Subcutaneous adipose tissue (tissue), 4 donors: ENCODE measurements around the gene NBR1. TPM values are rescaled to one million over a fixed set of nuclear protein-coding genes. Genes with fewer than 3 reads are reported as not detected.

Experiments used
- total RNA-seq, 4 donors: library from RNA; depleted of rRNA; stranded (reverse); fragments of >200 nt; gene quantifications; one replicate each; pipeline ENCODE4 v1.1.0, GENCODE V29; 2016
- TF ChIP-seq, protein P1 (sequence below): fragments of 450-650 bp; IDR thresholded peaks from one replicate; pipeline ENCODE4 v1.5.1; 2016; ENCODE audit warnings: low read depth, mild to moderate bottlenecking, control low read depth, antibody characterized with exemption, moderate library complexity

NBR1 gene
- total RNA-seq, 4 donors from 2014 or later: 66.4 to 92.0 (median 86.2) TPM

DNA sequence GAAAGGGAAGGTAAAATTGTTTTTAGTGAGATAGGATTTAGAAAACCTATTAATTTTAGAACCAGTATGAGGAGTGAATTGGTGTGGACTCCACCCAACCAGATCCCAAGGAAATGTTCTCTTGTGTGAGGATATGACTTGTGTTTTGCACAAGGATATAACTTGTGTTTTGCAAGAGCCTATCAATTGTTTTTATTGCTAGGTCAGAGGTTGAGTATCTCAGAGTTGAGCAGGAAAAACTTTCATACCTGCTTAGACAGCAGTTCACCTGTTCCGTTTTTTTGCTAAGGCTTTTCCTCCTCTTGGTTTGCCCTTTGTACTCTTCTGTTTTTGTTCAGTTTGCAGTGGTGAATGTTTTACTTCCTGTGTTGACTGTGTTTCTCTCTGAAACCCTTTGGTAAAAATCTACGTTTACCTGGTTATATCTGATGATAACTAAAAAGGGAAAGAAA lies 5.1 kb downstream of the NBR1 start:
- TF ChIP-seq, protein P1, sequence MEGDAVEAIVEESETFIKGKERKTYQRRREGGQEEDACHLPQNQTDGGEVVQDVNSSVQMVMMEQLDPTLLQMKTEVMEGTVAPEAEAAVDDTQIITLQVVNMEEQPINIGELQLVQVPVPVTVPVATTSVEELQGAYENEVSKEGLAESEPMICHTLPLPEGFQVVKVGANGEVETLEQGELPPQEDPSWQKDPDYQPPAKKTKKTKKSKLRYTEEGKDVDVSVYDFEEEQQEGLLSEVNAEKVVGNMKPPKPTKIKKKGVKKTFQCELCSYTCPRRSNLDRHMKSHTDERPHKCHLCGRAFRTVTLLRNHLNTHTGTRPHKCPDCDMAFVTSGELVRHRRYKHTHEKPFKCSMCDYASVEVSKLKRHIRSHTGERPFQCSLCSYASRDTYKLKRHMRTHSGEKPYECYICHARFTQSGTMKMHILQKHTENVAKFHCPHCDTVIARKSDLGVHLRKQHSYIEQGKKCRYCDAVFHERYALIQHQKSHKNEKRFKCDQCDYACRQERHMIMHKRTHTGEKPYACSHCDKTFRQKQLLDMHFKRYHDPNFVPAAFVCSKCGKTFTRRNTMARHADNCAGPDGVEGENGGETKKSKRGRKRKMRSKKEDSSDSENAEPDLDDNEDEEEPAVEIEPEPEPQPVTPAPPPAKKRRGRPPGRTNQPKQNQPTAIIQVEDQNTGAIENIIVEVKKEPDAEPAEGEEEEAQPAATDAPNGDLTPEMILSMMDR: no peak

DNA sequence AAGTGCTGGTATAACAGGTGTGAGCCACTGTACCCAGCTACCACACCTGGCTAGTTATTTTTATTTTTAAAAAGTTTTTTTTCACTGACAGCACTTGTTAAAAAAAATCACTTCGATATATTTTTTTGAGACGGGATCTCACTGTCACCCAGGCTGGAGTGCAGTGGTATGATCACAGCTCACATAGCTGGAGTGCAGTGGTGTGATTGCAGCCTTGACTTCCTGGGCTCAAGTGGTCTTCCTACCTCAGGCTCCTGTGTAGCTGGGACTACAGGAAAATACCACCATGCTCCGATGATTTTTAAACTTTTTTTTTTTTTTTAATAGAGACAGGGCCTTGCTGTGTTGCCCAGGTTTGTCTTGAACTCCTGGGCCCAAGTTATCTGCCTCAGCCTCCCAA lies 12.9 kb downstream of the NBR1 start:
- TF ChIP-seq, protein P1: no peak

DNA sequence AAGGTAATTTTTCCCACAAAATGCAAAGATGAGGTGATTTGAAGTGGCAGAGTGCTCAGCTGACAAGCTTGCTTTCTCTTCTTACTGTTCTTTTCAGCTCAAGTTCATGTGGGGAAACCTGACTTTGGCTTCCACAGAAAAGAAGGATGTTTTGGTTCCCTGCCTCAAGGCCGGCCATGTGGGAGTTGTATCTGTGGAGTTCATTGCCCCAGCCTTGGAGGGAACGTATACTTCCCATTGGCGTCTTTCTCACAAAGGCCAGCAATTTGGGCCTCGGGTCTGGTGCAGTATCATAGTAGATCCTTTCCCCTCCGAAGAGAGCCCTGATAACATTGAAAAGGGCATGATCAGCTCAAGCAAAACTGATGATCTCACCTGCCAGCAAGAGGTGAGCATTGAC lies 22.2 kb downstream of the NBR1 start:
- TF ChIP-seq, protein P1: no peak

DNA sequence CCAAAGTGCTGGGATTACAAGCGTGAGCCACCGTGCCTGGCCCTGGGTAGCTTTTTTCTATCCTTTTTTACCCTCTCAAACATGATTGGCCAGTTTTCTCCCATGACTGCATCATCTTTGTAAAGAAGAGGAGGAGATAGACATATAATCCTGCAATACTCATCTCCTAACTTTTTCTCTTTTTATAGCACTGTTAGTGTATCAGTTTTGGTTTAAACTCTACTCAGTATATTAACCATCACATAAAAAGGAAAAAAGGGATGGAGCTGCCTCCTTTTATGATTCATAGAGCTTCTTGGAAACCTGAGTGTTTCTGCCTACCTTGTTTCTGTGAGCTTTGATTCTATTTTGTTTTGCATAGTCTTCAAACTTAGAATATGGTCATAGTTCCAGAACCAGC lies 28.6 kb downstream of the NBR1 start:
- TF ChIP-seq, protein P1: no peak

DNA sequence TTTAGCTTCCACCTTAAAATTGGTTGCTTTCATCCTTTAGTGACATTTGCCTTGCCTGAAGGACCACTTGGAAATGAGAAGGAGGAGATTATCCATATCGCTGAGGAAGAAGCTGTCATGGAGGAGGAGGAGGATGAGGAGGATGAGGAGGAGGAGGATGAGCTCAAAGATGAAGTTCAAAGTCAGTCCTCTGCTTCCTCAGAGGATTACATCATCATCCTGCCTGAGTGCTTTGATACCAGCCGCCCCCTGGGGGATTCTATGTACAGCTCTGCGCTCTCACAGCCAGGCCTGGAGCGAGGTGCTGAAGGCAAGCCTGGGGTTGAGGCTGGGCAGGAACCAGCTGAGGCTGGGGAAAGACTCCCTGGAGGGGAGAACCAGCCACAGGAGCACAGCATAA lies 29.1 kb downstream of the NBR1 start:
- TF ChIP-seq, protein P1: no peak

DNA sequence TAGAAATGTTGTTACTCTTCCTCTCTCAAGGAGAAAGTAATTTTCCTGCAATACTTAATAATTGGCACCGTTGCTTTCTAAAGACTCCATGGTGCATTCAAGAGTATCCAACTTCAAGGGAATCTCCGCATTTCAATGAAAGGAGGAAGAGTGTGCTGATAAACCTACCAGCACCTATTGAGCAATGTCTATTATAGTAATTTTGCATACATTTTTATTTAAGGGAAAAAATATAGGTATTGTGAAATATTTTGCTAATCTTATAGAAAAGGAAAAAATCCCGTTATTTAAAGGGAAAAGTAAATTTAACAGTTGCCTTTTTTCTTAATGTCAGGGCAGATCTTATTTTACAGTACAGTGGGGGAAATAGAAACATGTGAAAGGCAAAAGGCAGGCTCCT lies 39.6 kb downstream of the NBR1 start:
- TF ChIP-seq, protein P1: no peak

DNA sequence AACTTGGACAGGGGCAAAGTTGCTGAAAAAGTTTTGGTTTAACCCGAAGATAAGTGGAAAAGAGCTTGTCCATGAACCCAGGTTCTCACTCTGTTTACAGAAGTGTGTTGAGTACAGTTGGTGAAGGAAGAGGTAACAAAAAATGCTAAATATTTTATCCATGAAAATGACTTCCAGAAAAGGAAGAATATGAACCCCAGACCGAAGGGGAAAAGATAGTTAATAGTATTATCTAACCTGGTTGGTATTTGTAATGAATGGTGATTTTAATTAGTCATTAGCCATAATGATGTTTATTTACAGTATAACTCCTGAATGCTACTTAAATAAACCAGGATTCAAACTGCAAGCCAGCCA lies 40.1 kb downstream of the NBR1 start:
- TF ChIP-seq, protein P1: no peak
